ENCODE measurements around the gene WNT11.
A peak's percentile ranks its signal among the peaks of the same experiment; 100 is the strongest.

Gene WNT11

GRCh38 chr11:76152741-76153570 is 53.3 kb downstream of the WNT11 start:
- Mint-ChIP-seq H3K27ac (peak overlapping the region in 1 of 2 donors; percentile 67), H3K4me1 (peaks cover 24% of the 10 kb centered on the region), H3K9me3 (no peaks in the 10 kb centered on the region), H3K4me3 (peak overlapping the region; percentile 72 to 88), H3K27me3 (peaks cover 54% of the 10 kb centered on the region)
- no peak for ATAC-seq
- no peak for DNase-seq

GRCh38 chr11:76152086-76152681 is 54.1 kb downstream of the WNT11 start:
- ATAC-seq (peak; percentile 94), DNase-seq (peak; percentile 83 to 90)
- H3K27ac Mint-ChIP-seq: peak overlapping the region in 1 of 2 donors; percentile 88
- peak overlapping the region; percentile 72 to 88 for H3K4me3 Mint-ChIP-seq
- peaks cover 24% of the 10 kb centered on the region for H3K4me1 Mint-ChIP-seq
- no peaks in the 10 kb centered on the region for H3K9me3 Mint-ChIP-seq
- peaks cover 54% of the 10 kb centered on the region for H3K27me3 Mint-ChIP-seq

GRCh38 chr11:76151556-76152085 is 54.7 kb downstream of the WNT11 start:
- peak overlapping the region; percentile 72 to 88 for H3K4me3 Mint-ChIP-seq
- DNase-seq (no peak), ATAC-seq (peak; percentile 4)
- no peak overlapping the region for H3K27ac Mint-ChIP-seq
- peaks cover 24% of the 10 kb centered on the region for H3K4me1 Mint-ChIP-seq
- peaks cover 50% of the 10 kb centered on the region for H3K27me3 Mint-ChIP-seq
- no peaks in the 10 kb centered on the region for H3K9me3 Mint-ChIP-seq

- DNase-seq: no peak
- Mint-ChIP-seq H3K27ac (no peak overlapping the region), H3K4me3 (no peak overlapping the region), H3K9me3 (no peaks in the 10 kb centered on the region), H3K27me3 (peaks cover 36% of the 10 kb centered on the region), H3K4me1 (peaks cover 24% of the 10 kb centered on the region)
- ATAC-seq: no peak
Observed at GRCh38 chr11:76150141-76150540, 56.2 kb downstream of the WNT11 start.

GRCh38 chr11:76149713-76150112 is 56.6 kb downstream of the WNT11 start:
- no peaks in the 10 kb centered on the region for H3K9me3 Mint-ChIP-seq
- no peak for ATAC-seq
- no peak overlapping the region for H3K27ac Mint-ChIP-seq
- H3K4me3 Mint-ChIP-seq: no peak overlapping the region
- DNase-seq: no peak
- H3K4me1 Mint-ChIP-seq: peaks cover 24% of the 10 kb centered on the region
- H3K27me3 Mint-ChIP-seq: peaks cover 34% of the 10 kb centered on the region

GRCh38 chr11:76148941-76149613 is 57.2 kb downstream of the WNT11 start:
- Mint-ChIP-seq H3K9me3 (no peaks in the 10 kb centered on the region), H3K4me3 (no peak overlapping the region), H3K27me3 (peaks cover 28% of the 10 kb centered on the region), H3K27ac (peak overlapping the region in 1 of 2 donors; percentile 45), H3K4me1 (peaks cover 24% of the 10 kb centered on the region)
- no peak for ATAC-seq
- no peak for DNase-seq

GRCh38 chr11:76148231-76148630 is 58.1 kb downstream of the WNT11 start:
- DNase-seq (no peak), ATAC-seq (no peak)
- Mint-ChIP-seq H3K27ac (no peak overlapping the region), H3K4me3 (no peak overlapping the region), H3K4me1 (peaks cover 19% of the 10 kb centered on the region), H3K9me3 (no peaks in the 10 kb centered on the region), H3K27me3 (peaks cover 23% of the 10 kb centered on the region)

GRCh38 chr11:76147106-76147740 is 59.1 kb downstream of the WNT11 start:
- peaks cover 13% of the 10 kb centered on the region for H3K27me3 Mint-ChIP-seq
- ATAC-seq (no peak), DNase-seq (no peak)
- H3K4me1 Mint-ChIP-seq: peaks cover 9% of the 10 kb centered on the region
- no peak overlapping the region for H3K27ac Mint-ChIP-seq
- H3K9me3 Mint-ChIP-seq: no peaks in the 10 kb centered on the region
- no peak overlapping the region for H3K4me3 Mint-ChIP-seq

GRCh38 chr11:76143274-76143673 is 63.0 kb downstream of the WNT11 start:
- Mint-ChIP-seq H3K4me1 (no peaks in the 10 kb centered on the region), H3K27ac (no peak overlapping the region), H3K9me3 (no peaks in the 10 kb centered on the region), H3K4me3 (no peak overlapping the region), H3K27me3 (no peaks in the 10 kb centered on the region)
- ATAC-seq: no peak
- DNase-seq: no peak

- DNase-seq (no peak), ATAC-seq (no peak)
- H3K4me3 Mint-ChIP-seq: no peak overlapping the region
- H3K4me1 Mint-ChIP-seq: no peaks in the 10 kb centered on the region
- H3K9me3 Mint-ChIP-seq: no peaks in the 10 kb centered on the region
- no peak overlapping the region for H3K27ac Mint-ChIP-seq
- H3K27me3 Mint-ChIP-seq: no peaks in the 10 kb centered on the region
Observed at GRCh38 chr11:76141901-76142588, 64.3 kb downstream of the WNT11 start.

GRCh38 chr11:76140912-76141574 is 65.3 kb downstream of the WNT11 start:
- no peak overlapping the region for H3K27ac Mint-ChIP-seq
- DNase-seq (no peak), ATAC-seq (no peak)
- no peak overlapping the region for H3K4me3 Mint-ChIP-seq
- no peaks in the 10 kb centered on the region for H3K9me3 Mint-ChIP-seq
- H3K4me1 Mint-ChIP-seq: no peaks in the 10 kb centered on the region
- H3K27me3 Mint-ChIP-seq: no peaks in the 10 kb centered on the region

- ATAC-seq: no peak
- no peaks in the 10 kb centered on the region for H3K4me1 Mint-ChIP-seq
- H3K27me3 Mint-ChIP-seq: no peaks in the 10 kb centered on the region
- no peaks in the 10 kb centered on the region for H3K9me3 Mint-ChIP-seq
- DNase-seq: no peak
- no peak overlapping the region for H3K4me3 Mint-ChIP-seq
- H3K27ac Mint-ChIP-seq: peak overlapping the region in 1 of 2 donors; percentile 92
Observed at GRCh38 chr11:76139314-76139713, 67.0 kb downstream of the WNT11 start.
